SK-N-SH treated with all-trans-retinoic acid at 6 μM for 48 hours (cell line): ENCODE measurements around the gene CDK11B.

Experiments
- ATAC-seq: fragments of 200-7000 bp; cut with Tn5 transposase; 3 replicates; pipeline ENCODE4 v1.9.1; 2020; ENCODE audit warnings: mild to moderate bottlenecking, moderate library complexity
- ARNTL ChIP-seq: fragments of 450-650 bp; formaldehyde crosslinking; IDR thresholded peaks from 2 replicates; pipeline ENCODE4 v1.5.0; 2020; ENCODE audit warnings: low read depth, mild to moderate bottlenecking, moderate library complexity, borderline replicate concordance
- BACH2 ChIP-seq: fragments of 250-450 bp; sonication (Bioruptor Pico); IDR thresholded peaks from 2 replicates; pipeline ENCODE4 v1.9.0; 2021; ENCODE audit warnings: mild to moderate bottlenecking, borderline replicate concordance
- CSDC2 ChIP-seq: fragments of 250-450 bp; sonication (Bioruptor Pico); IDR thresholded peaks from 2 replicates; pipeline ENCODE4 v1.5.0; 2020; ENCODE audit warnings: mild to moderate bottlenecking, moderate library complexity
- ESRRG ChIP-seq: fragments of 250-450 bp; sonication (Bioruptor Pico); IDR thresholded peaks from 2 replicates; pipeline ENCODE4 v1.6.1; 2021; ENCODE audit warnings: mild to moderate bottlenecking
- GLIS3 ChIP-seq: fragments of 250-450 bp; sonication (Bioruptor Pico); IDR thresholded peaks from 2 replicates; pipeline ENCODE4 v1.5.0; 2020; ENCODE audit warnings: mild to moderate bottlenecking, moderate library complexity
- ISL1 ChIP-seq: fragments of 250-450 bp; sonication (Bioruptor Pico); IDR thresholded peaks from 2 replicates; pipeline ENCODE4 v2.1.2; 2022; ENCODE audit warnings: mild to moderate bottlenecking, moderate library complexity
- PPARA ChIP-seq: fragments of 250-450 bp; sonication (Bioruptor Pico); IDR thresholded peaks from 2 replicates; pipeline ENCODE4 v1.5.0; 2020; ENCODE audit warnings: mild to moderate bottlenecking, borderline replicate concordance
- RARB ChIP-seq: fragments of 250-450 bp; sonication (Bioruptor Pico); IDR thresholded peaks from 2 replicates; pipeline ENCODE4 v1.8.0; 2021; ENCODE audit warnings: mild to moderate bottlenecking, moderate library complexity
- SNAI2 ChIP-seq: fragments of 250-450 bp; sonication (Bioruptor Pico); IDR thresholded peaks from 2 replicates; pipeline ENCODE4 v1.5.0; 2020; ENCODE audit warnings: mild to moderate bottlenecking, moderate library complexity
- TOX ChIP-seq: fragments of 250-450 bp; sonication (Bioruptor Pico); IDR thresholded peaks from 2 replicates; pipeline ENCODE4 v1.8.0; 2021; ENCODE audit warnings: mild to moderate bottlenecking, moderate library complexity, borderline replicate concordance
- ZC3H10 ChIP-seq: fragments of 250-450 bp; sonication (Bioruptor Pico); IDR thresholded peaks from 2 replicates; pipeline ENCODE4 v1.5.1; 2021; ENCODE audit warnings: mild to moderate bottlenecking, moderate library complexity
- ZFP3 ChIP-seq: fragments of 250-450 bp; sonication (Bioruptor Pico); IDR thresholded peaks from 2 replicates; pipeline ENCODE4 v1.5.0; 2020; ENCODE audit warnings: mild to moderate bottlenecking, moderate library complexity
- ZFP30 ChIP-seq: fragments of 450-650 bp; formaldehyde crosslinking; IDR thresholded peaks from 2 replicates; pipeline ENCODE4 v1.5.0; 2022; ENCODE audit warnings: mild to moderate bottlenecking, moderate library complexity
- ZNF565 ChIP-seq: fragments of 450-650 bp; formaldehyde crosslinking; conservative IDR thresholded peaks from 2 replicates; pipeline ENCODE4 v1.5.0; 2020; ENCODE audit warnings: low read depth, mild to moderate bottlenecking, moderate library complexity
- ZNF70 ChIP-seq: fragments of 450-650 bp; formaldehyde crosslinking; IDR thresholded peaks from 2 replicates; pipeline ENCODE4 v1.5.0; 2020; ENCODE audit warnings: mild to moderate bottlenecking, moderate library complexity
- ZNF8 ChIP-seq: fragments of 450-650 bp; formaldehyde crosslinking; IDR thresholded peaks from 2 replicates; pipeline ENCODE4 v1.5.0; 2020; ENCODE audit warnings: mild to moderate bottlenecking, moderate library complexity
- TF ChIP-seq, protein P1 (sequence below): fragments of 250-450 bp; sonication (Bioruptor Pico); IDR thresholded peaks from 2 replicates; pipeline ENCODE4 v1.5.1; 2020; ENCODE audit warnings: low read depth, mild to moderate bottlenecking, moderate library complexity
- TF ChIP-seq, protein P2 (sequence below): fragments of 250-450 bp; sonication (Bioruptor Pico); IDR thresholded peaks from 2 replicates; pipeline ENCODE4 v1.5.1; 2021; ENCODE audit warnings: mild to moderate bottlenecking, moderate library complexity
- TF ChIP-seq, protein P3 (sequence below): fragments of 250-450 bp; sonication (Bioruptor Pico); IDR thresholded peaks from 2 replicates; pipeline ENCODE4 v1.8.0; 2021; ENCODE audit warnings: low read depth, mild to moderate bottlenecking, moderate library complexity, borderline replicate concordance
- TF ChIP-seq, protein P4 (sequence below): fragments of 250-450 bp; sonication (Bioruptor Pico); IDR thresholded peaks from 2 replicates; pipeline ENCODE4 v1.8.0; 2020; ENCODE audit warnings: mild to moderate bottlenecking, moderate library complexity, borderline replicate concordance

The CDK11B gene

DNA sequence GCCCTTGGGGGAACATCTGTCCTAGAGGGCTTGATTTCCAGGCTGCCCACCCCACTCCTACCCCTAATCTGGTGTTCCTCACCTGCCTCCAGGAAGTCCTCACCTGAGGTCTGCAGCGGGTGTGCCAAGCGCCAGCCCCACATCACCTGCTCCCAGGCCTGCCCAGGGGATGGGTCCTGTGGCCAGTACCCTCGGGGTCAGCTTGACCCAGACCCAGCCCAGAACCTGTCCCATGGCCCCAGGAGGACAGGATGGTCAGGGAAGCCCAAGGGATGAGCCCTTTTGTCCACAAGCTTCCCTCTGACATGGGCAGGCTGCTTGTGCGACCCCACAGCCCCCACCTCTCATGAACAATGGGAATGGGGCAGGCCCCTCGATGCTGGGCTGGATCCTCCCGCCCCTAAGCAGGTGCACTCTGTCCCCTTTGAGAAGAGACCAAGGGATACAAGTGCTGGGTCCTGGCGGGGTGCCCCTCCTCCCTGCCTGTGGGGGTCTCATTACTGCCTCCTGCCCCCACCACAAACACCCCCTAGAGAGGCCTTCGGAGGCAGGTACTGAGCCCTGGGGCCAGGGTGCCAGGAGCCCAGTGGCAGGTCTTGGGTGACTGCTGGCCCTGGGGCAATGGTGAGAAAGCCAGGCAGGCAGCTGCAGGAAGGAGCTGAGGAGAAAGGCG lies 40.3 kb downstream of the CDK11B start:
- ATAC-seq: no peak
- TF ChIP-seq ISL1 (CRISPR knock-in tag): no peak
- TF ChIP-seq ZNF70 (CRISPR knock-in tag): no peak
- no peak for TF ChIP-seq ARNTL (CRISPR knock-in tag)

DNA sequence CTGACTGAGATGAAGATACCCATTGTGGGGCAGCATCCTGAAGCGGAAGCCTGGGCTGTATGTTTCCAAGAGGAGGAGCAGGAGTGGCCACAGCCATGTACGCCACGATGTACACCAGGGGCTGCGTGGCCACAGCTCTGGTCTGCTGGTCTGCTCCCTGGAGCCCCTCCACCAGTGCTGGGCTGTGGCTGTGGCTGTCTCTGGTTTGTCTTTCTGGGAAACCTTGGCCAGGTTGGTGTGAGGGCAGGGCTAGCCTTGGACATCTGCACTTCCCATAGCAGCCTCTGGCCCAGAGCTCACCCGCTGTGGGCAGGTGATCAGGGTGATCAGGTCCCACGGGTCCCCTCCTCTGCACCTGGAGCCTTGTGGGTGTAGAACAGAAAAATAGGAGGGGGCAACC lies 40.9 kb downstream of the CDK11B start:
- TF ChIP-seq PPARA (CRISPR knock-in tag) (no peak), ARNTL (CRISPR knock-in tag) (no peak), ISL1 (CRISPR knock-in tag) (no peak), SNAI2 (CRISPR knock-in tag) (no peak), ZC3H10 (CRISPR knock-in tag) (no peak), ESRRG (CRISPR knock-in tag) (no peak), BACH2 (CRISPR knock-in tag) (no peak), RARB (CRISPR knock-in tag) (no peak), ZFP3 (CRISPR knock-in tag) (no peak), ZFP30 (no peak)
- TF ChIP-seq, protein P1, sequence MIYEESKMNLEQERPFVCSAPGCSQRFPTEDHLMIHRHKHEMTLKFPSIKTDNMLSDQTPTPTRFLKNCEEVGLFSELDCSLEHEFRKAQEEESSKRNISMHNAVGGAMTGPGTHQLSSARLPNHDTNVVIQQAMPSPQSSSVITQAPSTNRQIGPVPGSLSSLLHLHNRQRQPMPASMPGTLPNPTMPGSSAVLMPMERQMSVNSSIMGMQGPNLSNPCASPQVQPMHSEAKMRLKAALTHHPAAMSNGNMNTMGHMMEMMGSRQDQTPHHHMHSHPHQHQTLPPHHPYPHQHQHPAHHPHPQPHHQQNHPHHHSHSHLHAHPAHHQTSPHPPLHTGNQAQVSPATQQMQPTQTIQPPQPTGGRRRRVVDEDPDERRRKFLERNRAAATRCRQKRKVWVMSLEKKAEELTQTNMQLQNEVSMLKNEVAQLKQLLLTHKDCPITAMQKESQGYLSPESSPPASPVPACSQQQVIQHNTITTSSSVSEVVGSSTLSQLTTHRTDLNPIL (CRISPR knock-in tag): no peak
- TF ChIP-seq, protein P2, sequence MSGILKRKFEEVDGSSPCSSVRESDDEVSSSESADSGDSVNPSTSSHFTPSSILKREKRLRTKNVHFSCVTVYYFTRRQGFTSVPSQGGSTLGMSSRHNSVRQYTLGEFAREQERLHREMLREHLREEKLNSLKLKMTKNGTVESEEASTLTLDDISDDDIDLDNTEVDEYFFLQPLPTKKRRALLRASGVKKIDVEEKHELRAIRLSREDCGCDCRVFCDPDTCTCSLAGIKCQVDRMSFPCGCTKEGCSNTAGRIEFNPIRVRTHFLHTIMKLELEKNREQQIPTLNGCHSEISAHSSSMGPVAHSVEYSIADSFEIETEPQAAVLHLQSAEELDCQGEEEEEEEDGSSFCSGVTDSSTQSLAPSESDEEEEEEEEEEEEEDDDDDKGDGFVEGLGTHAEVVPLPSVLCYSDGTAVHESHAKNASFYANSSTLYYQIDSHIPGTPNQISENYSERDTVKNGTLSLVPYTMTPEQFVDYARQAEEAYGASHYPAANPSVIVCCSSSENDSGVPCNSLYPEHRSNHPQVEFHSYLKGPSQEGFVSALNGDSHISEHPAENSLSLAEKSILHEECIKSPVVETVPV: no peak
- TF ChIP-seq, all 23 proteins: peak for 0
- ATAC-seq: no peak

DNA sequence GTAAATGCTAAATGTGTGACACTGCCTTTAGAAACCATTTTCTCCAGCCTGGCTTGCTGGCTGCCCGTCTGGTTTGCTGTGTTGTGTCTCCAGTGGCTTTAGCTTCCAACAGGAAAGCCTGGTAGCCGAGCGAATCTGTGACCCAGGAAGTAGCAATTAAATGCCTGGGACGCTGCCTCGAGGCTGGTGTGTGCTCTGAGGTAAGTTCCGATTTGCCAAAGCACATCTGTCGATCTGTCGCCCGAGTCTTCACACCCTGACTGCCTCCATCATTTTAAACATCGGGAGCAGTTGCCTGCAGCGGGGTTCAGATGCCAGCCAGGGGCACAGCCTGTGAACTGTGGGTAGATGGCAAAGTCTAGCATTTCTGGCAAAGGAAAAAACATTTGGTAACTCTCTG lies 41.3 kb downstream of the CDK11B start:
- ATAC-seq: no peak
- TF ChIP-seq ZC3H10 (CRISPR knock-in tag): no peak
- TF ChIP-seq CSDC2: no peak
- no peak for TF ChIP-seq GLIS3 (CRISPR knock-in tag)
- TF ChIP-seq ESRRG (CRISPR knock-in tag): no peak
- no peak for TF ChIP-seq SNAI2 (CRISPR knock-in tag)

DNA sequence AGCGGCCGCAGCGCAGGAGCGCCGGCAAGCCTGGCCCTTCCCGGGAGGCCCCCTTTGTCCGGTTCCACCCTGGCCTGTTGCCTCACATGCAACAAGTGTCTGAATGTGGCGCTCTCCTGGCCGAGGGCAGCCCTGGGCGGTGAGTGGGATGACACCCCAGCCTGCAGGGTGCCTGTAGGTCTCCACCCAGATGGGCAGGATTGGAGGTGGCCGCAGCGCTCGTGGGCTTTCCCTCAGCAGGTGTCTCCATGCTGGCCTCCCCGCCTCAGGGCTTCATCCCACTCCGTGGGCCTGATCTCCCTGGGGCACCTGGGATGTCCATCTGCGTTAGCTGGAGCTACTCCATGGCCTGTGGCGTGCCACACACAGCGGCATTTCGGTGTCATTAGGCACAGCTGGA lies 42.0 kb downstream of the CDK11B start:
- TF ChIP-seq, protein P3, sequence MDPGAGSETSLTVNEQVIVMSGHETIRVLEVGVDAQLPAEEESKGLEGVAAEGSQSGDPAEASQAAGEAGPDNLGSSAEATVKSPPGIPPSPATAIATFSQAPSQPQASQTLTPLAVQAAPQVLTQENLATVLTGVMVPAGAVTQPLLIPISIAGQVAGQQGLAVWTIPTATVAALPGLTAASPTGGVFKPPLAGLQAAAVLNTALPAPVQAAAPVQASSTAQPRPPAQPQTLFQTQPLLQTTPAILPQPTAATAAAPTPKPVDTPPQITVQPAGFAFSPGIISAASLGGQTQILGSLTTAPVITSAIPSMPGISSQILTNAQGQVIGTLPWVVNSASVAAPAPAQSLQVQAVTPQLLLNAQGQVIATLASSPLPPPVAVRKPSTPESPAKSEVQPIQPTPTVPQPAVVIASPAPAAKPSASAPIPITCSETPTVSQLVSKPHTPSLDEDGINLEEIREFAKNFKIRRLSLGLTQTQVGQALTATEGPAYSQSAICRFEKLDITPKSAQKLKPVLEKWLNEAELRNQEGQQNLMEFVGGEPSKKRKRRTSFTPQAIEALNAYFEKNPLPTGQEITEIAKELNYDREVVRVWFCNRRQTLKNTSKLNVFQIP (CRISPR knock-in tag): no peak
- TF ChIP-seq ZNF565 (CRISPR knock-in tag) (no peak), PPARA (CRISPR knock-in tag) (no peak), GLIS3 (CRISPR knock-in tag) (no peak)
- TF ChIP-seq, protein P2: no peak
- ATAC-seq: no peak

DNA sequence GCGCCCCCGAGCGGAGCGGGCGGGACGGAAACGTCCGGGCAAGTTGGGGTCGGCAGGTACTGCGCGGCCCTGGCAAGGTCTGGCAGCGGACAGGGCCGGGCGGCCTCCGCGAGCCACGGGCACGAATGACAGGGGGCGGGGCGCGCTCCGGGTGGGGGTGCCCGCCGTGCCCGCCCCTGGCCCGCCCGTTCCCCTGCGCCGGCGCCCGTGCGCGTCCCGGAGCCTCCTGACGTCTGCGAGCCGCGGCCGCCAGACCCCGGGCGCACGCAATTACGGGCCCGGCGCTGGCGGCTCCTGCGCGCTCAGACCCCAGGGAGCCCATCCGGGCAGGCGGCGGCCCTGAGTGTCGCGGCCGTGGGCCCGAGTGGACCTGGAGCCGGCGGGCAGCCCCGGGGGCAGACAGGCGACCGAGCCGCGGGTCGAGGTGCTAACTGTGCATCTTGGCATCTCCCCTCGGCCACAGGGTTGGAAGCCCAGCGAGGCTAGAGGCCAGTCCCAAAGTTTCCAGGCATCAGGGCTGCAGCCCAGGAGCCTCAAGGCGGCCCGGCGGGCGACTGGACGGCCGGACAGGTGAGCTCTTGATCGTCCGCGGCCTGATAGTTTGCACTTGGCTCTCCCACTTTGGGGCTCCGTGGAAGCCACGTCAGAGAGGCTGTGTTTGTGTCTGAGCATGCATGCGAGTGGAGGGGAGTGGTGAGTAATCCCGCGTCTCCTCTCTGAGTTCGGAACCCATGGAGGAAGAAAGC lies 42.6 kb downstream of the CDK11B start:
- peak; percentile 24 for ATAC-seq
- TF ChIP-seq ZNF565 (CRISPR knock-in tag) (no peak), BACH2 (CRISPR knock-in tag) (no peak), RARB (CRISPR knock-in tag) (no peak), ZFP3 (CRISPR knock-in tag) (no peak), ISL1 (CRISPR knock-in tag) (no peak), ARNTL (CRISPR knock-in tag) (no peak), ESRRG (CRISPR knock-in tag) (no peak), TOX (CRISPR knock-in tag) (no peak), ZNF8 (CRISPR knock-in tag) (no peak), CSDC2 (no peak), SNAI2 (CRISPR knock-in tag) (no peak)
- TF ChIP-seq, protein P3 (CRISPR knock-in tag): no peak
- TF ChIP-seq, protein P4, sequence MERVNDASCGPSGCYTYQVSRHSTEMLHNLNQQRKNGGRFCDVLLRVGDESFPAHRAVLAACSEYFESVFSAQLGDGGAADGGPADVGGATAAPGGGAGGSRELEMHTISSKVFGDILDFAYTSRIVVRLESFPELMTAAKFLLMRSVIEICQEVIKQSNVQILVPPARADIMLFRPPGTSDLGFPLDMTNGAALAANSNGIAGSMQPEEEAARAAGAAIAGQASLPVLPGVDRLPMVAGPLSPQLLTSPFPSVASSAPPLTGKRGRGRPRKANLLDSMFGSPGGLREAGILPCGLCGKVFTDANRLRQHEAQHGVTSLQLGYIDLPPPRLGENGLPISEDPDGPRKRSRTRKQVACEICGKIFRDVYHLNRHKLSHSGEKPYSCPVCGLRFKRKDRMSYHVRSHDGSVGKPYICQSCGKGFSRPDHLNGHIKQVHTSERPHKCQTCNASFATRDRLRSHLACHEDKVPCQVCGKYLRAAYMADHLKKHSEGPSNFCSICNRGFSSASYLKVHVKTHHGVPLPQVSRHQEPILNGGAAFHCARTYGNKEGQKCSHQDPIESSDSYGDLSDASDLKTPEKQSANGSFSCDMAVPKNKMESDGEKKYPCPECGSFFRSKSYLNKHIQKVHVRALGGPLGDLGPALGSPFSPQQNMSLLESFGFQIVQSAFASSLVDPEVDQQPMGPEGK (CRISPR knock-in tag): no peak
- TF ChIP-seq, protein P2: no peak
